Raji (cell line): ENCODE data around the gene YTHDF1.

Source experiments
- POLR2A ChIP-seq: IDR thresholded peaks from 2 replicates; pipeline ENCODE4 v1.6.1; 2011; ENCODE audit warnings: low read depth, low read length, control low read depth; ENCODE audit not compliant: insufficient read depth

Gene YTHDF1

DNA sequence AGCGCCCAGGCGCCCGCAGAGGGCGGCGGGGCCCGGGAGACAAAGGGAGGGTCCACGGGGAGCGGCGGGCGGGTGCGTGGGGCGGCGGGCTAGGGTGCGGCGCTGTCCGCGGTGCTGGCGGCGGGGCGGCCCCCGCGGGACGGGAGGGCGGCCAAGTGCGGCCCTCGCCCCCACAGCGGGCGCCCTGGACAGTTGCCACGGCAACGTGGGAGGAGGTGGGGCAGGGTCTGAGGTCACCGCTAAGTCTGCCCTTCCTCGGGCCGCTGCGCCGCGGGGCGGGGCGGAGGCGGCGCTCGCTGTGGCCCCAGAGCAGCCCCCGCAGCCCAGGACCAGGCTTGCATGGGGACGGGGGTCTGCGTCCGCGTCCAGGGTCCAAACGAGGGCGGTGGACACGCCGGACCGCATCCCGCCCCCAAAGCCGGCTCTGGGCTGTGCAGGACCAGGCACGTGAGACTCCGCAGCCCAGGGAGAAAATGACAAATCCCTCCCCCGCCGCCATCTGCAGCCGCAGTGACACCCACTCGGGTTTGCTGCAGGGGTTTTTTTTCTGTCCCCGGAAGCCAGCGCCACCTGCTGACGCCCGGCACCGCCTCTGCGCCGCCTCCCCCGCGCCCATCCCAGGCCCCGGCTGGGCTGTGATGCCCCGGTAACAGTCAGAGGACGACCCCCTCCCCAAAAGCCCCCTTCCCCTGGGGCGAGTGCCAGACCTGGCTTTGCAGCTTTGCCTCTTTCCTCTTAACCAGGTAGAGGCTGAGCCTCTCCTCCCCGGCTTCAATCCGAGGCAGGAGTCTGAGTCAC is 36.8 kb downstream of the YTHDF1 start:
- no peak for TF ChIP-seq POLR2A

DNA sequence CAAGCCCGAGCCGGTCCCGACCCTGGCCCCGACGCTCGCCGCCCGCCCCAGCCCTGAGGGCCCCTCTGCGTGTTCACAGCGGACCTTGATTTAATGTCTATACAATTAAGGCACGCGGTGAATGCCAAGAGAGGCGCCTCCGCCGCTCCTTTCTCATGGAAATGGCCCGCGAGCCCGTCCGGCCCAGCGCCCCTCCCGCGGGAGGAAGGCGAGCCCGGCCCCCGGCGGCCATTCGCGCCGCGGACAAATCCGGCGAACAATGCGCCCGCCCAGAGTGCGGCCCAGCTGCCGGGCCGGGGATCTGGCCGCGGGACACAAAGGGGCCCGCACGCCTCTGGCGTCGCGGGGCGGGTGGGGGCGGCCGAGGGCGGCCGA is 37.5 kb downstream of the YTHDF1 start:
- no peak for TF ChIP-seq POLR2A

DNA sequence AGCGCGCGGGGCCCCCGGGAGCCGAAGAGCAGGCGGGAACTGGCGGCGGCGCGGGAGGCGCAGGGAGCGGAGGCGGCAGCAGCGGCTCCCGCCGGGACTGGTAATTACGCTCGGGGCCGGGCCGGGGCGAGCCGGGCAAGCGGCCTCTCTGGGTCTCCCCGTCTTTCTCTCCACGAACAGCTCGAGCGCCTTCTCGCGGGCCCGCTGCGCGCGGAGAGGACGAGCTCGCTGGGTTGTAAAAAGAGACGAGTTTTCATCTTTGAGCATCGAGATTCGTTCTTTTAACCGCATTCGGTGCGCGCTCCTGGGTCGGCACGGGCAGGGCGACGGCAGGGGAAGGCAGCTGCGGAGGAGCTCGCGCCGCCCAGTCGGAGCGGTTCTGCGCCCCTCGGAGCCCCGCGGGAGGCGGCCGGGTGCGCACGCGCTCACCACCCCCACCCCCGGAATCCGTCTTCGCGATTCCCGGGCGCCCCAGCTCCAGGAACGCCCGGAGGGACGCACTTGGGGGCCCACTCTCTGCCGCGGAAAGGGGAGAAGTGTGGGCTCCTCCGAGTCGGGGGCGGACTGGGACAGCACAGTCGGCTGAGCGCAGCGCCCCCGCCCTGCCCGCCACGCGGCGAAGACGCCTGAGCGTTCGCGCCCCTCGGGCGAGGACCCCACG is 38.0 kb downstream of the YTHDF1 start:
- TF ChIP-seq POLR2A, result no peak

DNA sequence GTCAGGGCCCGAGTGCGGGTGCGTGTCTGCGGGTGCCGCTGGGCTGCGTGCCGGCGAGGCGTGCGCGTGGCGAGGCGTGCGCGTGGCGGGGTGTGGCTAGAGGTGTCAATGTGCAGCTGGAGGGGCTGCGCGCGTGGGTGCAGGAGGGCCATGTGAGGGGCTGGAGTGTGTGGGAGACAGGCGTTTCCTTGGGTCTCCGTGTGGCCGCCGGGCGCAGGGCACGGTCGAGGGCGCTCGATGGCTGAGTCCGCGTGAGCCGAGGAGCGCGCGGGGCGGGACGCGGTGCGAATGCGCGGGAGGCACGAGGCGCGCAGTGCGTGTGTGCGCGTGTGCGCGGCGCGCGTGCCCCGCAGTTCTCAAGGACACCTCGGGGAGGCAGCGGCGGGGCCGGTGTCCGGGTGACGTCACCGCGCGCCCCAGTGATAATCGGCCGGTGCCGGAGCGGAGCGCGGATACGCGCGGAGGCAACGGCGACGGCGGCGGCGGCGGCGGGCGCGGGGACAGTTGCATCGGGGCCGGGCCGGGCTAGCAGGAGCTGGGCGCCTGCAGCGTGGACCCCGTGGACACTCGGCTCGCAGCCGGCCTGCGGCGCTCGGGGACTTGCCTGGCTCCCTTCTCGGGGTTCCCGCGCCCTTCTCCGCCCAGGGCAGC is 38.7 kb downstream of the YTHDF1 start:
- TF ChIP-seq POLR2A, result no peak

DNA sequence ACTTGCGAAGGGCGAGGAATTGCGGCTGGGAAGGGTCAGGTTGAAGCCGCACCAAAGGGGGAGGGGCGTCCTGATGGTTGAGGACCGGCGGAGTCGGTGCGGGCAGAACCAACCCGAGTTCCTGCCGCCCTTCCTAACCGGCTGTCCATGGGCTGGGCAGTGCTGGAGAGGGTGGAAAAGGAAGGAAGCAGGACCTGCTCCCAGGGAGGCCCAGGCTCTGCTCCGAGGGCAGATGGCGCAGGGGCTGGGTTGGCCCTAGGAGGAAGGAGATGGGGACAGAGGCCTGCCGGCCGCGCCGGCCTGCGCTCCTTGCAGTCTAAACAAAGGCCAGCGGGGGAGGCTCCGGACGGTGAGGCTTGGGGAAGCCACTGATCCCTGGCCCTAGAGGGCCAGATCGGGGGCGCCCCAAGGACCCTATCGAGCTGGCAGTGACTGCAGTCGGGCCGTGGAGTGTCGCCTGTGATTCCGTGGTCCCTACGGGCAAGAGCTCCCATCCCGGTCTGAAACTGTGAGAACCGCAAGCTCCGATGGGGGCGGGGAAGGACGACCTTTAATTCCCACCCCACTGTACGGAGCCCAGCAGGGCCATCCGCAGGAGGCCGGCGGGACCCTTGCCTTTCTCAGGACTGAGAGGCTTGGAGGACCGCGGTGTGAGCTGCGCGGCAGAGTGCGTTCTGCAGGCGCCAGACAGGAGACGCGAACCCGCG is 39.4 kb downstream of the YTHDF1 start:
- TF ChIP-seq POLR2A, result no peak

DNA sequence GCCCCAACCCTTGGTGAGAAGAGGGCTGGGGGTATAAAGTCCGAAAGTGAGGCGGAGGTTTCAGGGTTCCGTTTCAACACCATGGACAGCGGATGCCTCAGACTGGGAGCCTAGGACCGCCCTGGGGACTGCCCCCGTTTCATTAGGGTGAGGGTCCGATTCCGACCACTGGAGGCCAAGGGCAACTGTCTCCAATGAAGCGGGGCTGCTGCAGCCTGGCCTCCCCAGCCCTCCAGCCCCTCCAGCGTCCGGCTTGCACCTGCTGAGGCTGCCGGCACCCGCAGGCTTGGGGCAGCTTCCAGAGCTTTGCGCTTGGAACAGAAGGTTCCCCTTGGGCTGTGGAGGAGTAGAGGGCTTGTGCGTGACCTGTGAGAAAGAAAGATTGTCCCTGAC is 39.9 kb downstream of the YTHDF1 start:
- TF ChIP-seq POLR2A, result no peak

DNA sequence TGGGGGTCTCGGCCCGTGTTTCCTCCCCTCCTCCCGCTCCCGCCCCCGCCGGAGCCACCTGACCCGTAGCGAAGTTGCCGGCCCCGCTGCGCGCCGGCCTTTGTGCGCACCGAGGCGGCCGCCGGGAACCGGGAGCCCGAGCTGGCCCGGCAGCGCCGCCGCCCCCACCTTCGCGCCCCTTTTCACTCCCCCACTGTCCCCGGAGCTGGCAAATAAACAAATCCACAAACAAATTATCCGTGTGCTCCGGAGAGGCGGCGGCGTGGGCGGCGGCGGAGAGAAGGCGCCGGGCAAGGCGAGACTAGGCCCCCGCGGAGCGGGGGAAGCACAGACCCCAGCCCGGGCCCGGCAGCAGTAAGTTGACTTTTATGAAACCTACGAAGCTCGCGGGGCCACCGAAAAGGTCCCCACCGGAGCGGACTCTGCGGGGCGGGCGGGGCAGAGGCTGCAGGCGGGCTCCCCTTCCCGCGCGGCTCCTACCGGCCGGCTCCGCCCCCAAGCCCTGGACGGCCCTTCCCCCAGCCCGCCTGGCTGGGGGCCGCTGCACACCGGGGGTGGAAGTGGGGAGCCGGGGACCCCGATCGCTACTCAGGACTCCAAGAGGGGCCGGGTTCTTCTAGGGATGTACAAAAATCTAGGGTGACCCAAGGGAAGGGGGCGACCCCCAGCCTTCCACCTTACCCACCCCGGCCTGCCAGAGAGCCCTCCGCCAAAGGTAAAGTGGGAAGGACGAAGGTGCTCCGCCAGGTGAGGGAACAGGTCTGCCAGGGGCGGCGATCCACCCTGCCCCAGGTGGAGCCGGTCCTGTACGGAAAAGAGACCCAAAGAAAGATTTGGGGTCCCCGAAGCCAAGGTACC is 40.7 kb downstream of the YTHDF1 start:
- no peak for TF ChIP-seq POLR2A

DNA sequence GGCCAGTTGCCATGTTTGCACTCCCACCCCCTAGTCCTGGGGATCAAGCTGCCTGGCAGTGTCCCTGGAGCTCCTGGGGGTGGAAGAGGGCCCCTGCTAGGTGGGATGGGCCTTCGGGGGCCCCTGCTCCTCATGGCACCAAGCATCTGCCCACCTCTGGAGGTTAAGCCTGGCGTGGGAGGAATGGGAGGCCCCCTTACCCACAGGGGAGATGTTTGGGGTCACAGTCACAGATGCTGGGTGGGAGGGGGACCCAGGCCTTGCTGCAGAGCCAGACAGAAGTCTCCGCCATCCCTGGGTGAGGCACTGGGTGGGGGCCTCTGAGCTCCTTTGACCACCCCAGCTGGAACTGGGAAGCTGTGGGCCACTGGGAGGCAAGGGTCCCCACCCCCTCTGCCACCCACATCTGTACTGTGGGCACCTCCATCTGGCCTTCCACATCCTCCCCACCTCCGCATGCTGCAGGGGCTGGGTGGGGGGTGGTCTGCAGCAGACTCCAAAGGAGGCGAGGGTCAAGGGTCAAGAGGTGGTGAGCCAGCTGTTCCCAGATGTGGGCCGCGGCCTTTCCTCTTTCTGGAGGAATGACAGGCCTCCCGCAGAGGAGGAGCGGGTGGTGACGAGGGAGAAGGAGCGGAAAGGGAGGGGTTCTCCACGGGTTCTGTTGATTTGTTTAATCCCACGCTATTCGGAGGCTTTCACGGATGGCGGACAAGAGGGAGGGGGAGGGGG is 41.5 kb downstream of the YTHDF1 start:
- no peak for TF ChIP-seq POLR2A

DNA sequence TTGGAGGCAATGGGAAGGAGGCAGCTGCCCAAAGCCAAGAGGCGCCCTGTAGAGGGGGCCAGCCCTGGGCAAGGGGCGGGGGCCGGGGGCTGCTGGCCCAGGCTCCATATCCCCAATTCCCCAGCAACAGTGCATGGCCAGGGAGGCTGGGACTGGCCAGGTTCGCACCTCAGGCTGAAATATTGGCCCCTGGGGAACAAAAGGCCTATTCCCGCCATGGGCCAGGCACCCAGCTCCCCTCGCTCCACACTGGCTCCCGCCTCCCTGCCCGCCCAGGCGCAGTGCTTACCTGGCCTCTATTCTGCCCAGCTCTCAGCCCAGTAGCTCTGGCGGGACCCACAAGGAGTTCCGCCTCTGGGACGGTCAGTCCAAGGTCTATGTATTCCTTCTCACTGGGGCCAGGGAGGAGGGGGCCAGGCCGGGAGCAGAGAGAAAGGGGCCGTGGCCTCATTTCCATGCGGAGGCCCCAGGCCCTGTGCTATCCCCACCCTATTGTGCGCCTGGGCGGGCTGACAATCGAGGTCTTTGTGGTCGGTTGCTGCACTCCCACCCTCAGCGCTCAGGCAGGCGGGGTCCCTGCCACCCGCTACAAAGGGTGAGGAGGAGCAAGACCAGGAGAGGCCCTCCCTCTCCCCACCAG is 42.3 kb downstream of the YTHDF1 start:
- no peak for TF ChIP-seq POLR2A

DNA sequence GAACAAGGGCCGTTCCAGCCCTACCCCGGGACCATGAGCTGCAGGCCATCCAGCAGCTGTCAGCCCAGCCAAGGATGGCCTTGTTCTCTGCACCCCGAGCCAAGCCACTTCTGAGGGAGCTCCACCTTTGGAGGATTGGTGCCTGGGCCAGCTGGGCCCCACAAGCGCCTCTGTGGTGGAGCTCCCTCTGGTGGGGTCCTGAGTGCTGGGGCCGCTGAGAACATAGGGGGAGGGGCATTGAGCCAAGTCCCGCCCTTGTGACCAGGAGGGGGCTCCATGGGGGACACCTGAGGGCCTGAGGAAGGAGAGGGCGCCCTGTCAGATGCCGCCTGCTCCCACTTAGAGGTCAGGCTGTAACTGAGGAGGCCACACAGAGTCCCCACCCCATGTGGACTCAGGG is 43.2 kb downstream of the YTHDF1 start:
- TF ChIP-seq POLR2A, result no peak

DNA sequence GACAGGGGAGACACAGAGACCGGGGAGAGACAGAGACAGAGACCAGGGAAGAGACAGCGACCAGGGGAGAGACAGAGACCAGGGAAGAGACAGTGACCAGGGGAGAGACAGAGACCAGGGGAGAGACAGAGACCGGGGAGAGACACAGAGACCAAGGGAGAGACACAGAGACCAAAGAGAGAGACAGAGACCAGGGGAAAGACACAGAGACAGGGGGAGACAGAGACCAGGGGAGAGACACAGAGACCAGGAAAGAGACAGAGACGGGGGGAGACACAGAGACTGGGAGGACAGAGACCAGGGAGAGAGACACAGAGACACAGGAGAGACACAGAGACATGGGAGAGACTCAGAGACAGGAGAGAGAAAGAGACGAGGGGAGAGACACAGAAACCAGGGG is 43.9 kb downstream of the YTHDF1 start:
- TF ChIP-seq POLR2A, result no peak

DNA sequence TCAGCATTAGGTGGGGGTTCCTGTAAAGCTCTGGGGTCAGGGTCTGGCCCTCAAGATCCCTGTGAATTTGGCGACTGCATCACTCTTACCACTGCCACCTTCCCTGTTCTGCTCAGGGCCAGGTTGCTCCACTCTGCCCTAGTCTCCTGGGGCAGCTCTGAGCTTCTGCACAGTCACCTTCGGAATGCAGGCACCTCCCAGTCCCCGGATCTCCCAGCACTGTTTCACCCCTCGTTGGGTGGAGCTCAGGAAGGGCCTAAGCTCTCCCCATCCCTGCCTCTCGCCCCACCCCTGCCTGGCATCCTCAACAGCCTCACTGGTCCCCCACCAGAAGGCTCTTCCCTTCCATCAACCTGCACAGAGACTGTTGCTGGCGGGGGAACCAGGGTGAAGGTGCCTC is 46.2 kb downstream of the YTHDF1 start:
- no peak for TF ChIP-seq POLR2A

DNA sequence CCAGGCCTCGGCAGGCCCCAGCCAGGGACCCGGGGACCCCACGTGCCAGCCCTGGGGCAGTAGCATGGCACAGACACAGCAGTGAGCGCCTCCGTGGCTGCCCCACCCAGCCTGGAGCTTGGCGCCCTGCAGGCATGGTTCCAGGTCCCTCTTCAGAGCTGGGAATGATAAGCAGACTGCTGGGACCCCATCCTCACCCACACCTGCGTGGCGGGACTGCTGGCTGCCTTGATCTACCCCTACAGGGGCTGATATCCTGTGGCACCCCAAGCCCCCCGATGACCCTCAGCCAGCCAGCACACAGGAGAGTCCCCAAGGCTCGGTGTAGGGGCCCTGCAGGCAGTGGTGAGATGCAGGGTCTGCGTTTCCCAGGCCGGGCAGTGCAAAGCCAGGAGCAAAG is 47.1 kb downstream of the YTHDF1 start:
- TF ChIP-seq POLR2A, result no peak
